GM18858 (cell line): ENCODE data around the gene PLA2G2F.
"Not testable (repeated sequence)": the region's sequence is repeated elsewhere in the genome, so short reads cannot be mapped to it uniquely, and the experiment has no call there.

Experiments used
- ATAC-seq: cut with Tn5 transposase; IDR thresholded peaks from one replicate; pipeline ENCODE4 v1.9.1; 2021; ENCODE audit not compliant: unreplicated experiment

Gene PLA2G2F

DNA sequence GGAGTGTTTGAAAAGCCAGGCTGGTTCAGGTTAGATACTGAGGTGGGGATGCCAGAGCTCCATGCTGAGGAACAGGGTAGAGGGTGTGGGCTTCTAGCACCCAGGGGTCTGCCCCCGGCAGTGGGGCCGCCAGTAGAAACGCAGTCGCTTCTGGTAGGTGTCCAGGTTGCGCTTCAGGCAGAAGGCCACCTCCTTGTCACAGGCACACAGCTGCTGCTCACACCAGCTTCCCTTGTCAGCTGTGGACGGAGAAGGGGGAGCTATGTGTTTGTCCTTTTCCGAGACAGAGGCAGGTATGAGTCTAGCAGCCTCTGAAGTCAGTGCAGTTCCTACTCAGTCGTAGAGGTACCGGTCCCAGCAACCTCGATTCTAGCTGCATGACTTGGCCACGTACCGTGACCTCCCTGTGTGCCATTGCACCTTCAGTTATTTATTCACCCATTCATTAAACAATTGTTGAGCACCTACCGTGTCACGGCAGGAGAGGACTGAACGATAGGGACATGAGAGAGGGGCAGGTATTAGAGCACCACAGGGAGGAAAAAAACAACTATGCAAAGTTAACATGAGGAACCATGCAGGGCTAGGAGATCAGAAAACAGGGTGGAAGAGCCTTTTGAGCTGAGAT is 25.0 kb upstream of the PLA2G2F start:
- no peak for ATAC-seq

DNA sequence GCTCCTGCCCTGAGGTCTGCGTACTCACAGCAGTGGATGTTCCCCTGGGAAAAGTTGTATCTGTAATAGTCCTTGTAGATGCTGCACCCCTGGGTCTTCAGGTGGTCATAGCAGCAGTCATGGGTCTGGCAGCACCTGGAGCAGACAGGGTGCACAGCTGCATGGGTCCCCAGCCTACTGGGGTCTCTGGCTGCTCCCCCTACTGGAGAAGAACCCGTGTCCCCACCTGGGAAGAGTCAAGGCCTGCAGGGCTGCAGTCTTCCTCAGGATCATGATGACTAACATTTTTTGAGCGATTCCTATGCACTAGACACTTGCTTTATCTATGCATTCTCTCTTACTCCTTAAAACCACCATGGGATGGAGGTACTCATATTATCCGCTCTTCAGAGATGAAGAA is 23.6 kb upstream of the PLA2G2F start:
- ATAC-seq: no peak

- no peak for ATAC-seq
Observed at GRCh38 chr1:20115916-20116315, 23.2 kb upstream of the PLA2G2F start.

DNA sequence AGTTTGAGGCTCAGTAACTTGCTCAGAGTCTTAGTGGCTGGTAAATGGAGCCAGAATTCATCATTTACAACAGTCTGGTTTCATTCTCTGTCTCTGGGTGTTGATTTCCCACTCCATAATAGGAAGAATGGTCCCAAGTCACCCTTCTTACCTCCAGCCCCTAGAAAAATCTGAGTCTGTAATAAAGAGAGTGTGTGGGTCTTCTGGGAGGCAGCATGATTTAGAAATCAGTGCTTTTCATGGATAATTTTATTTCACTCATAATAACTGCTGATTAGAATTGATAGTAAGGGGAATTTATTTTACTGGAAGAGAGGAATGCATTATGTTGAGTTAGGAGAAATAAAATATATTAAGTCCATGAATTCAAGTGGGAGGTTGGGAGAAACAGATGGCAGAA is 21.9 kb upstream of the PLA2G2F start:
- ATAC-seq: no peak

- ATAC-seq: no peak
Observed at GRCh38 chr1:20119347-20119746, 19.8 kb upstream of the PLA2G2F start, which contains the start of gene PLA2G2D. Gene PLA2G2D (minus strand): TSS chr1:20119536. CDS start chr1:20119498, 38 bp downstream.

- ATAC-seq: no peak
Observed at GRCh38 chr1:20120796-20121195, 18.3 kb upstream of the PLA2G2F start.

DNA sequence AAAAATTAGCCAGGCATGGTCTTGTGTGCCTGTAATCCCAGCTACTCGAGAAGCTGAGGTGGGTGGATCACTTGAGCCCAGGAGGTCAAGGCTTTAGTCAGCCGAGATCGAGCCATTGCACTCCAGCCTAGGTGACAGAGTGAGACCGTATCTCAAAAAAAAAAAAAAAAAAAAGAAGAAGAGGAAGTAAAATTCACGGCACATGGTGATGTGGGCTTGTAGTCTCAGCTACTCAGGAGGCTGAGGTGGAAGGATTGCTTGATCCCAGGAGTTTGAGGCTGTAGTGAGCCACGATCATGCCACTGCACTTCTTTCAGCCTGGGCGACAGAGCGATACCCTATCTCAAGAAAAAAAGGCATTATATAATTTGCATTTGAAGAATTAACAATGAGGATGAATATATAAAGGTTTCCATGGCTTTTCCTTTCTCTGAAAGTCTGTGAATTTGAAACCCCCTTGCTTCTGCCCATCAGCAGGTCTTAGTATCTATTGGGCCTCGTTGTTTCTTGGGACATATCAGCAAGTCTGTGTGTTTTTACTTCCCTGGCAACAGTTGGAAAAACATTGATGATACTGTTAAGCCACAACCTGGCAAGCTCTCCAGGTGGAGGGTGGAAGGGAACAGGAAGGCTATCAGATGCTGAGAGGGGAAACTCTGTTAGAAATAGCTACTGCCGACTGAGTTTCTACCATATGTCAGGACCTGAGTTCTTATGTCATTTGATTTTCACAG is 15.2 kb upstream of the PLA2G2F start:
- no peak for ATAC-seq

GRCh38 chr1:20124456-20125057 is 14.6 kb upstream of the PLA2G2F start:
- ATAC-seq: no peak

DNA sequence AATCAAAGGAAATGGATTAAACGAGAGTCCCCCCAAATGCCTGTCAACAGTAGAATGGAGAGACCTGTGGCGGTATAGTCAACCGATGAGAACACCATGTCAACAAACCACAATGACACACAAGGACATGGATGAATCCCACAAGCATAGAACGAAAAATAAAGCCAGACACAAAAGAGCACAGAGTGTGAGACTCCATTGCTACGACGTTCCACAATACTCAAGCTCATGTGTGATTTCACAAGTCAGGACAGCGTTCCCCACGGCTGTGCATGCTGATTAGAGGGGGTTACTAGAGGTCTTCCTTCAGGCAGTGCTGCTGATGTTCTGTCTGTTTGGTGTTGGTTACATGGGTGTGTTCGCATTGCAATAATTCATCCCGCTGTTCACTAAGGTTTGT is 14.0 kb upstream of the PLA2G2F start:
- no peak for ATAC-seq

DNA sequence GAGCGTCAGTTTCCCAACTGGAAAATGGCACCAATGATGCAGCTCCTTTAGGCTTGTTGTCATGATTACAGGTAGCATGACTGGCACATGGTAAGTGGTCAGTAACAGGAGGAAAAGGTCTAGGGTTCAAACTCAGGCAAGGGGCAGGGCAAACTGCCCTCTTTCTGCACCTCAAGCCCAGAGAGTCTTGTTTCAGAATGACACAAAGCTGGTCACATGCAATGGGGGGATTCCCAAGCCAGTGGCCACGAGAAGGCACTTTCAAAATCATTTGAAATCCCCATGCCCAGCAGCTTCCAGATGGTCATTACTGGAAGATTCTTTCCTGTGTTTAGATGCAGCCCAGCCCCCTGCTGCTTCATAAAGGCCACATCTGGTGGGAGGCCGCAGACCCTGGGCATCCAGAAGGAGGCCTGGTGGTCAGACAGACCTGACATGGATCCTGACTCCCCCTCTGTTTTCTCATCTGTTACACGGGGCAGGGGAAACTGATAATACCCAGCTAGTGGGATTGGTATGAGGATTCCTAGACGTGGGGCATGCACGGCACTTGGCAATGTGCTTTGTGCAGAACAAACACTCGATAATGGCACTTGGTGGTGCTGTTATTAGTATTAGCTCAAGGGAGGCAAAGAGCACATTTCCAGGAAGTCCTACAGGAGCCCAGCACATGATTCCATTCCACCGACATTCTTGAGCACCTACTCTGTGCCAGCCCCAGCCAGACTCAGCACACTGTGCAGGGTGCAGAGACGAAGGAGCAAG is 12.9 kb upstream of the PLA2G2F start:
- no peak for ATAC-seq

DNA sequence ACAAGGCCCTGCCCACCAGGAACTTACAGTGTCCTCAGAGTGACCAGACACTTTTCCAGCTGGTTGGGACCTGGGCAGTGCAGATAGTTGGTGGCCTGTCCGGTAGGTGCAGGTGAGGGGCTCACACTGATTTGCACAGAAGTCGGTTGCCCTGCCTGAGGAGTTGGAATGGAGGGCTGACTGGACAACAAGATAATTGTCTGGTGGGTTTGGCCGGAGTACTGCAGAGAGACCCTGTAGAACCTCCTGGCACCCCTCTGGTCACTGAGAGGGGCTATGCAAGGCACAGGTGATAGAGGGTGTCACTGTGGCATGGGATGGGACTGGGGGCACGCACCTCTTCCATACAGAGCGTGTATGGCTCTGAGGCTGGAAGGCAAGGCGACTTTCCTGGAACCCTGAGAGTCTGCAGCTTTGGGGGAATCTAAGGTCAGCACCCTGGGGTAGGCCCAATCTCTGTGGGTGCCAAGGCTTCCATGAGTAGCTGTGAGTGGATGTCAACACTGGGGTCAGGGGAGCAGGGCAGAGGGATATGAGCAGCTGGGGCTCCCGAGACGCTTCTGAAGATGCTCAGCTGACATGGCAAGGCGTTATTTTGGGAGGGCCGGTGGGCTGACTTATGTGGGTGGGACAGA is 12.2 kb upstream of the PLA2G2F start:
- ATAC-seq: no peak

GRCh38 chr1:20130518-20130917 is 8.6 kb upstream of the PLA2G2F start:
- not testable (repeated sequence) for ATAC-seq

DNA sequence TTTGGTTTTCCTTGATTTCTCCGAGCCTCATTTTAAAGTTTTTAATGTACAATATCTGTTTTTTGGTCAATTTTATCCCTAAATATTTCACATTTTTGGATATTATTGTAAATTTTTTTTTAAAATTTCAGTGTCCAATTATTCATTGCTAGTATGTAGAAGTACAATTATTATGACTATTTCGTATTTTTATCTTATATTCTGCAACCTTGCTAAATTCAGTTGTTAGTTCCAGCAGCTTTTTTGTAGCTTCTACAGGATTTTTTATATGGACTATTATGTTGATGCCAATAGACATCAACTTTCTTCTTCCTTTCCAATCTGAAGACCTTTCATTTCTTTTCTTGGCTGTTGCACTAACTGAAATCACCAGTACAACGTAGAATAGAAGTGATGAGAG is 4.1 kb upstream of the PLA2G2F start:
- ATAC-seq: no peak

DNA sequence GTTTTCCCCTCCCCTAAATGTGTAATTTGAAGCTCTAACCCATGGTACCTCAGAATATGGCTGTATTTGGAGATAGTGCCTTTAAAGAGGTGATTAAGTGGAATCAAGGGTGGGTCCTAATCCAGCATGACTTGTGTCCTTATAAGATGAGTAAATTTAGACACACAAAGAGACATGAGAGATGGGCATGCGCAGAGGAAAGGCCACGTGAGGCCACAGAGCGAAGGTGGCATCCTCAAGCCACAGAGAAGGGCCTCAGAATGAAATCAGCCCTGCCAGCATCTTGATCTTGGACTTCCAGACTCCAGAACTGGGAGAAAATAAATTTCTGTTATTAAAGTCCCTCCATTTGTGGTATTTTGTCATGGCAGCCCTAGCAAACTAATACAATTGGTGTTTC is 2.9 kb upstream of the PLA2G2F start:
- no peak for ATAC-seq

DNA sequence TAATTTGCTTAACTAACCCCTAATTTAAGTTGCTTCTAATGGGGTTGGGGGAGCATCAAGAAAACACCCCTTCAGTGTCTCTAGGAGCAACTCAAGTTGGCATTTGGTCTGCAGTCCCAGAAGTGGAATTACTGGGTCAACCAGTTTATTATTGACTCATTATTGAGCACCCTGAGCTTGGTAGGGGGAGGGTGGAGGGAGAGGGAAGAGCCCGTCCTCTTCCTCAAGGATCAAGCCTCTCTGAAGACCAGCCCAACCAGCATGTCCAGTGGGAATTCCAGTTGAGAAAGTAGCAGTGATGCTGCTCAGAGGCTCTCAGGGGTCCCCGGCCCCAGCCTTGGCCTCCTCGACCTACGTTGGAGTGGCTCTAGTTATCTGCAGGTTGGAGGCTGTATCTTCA is 2.1 kb upstream of the PLA2G2F start:
- no peak for ATAC-seq

GRCh38 chr1:20137604-20138003 is 1.5 kb upstream of the PLA2G2F start:
- ATAC-seq: no peak

DNA sequence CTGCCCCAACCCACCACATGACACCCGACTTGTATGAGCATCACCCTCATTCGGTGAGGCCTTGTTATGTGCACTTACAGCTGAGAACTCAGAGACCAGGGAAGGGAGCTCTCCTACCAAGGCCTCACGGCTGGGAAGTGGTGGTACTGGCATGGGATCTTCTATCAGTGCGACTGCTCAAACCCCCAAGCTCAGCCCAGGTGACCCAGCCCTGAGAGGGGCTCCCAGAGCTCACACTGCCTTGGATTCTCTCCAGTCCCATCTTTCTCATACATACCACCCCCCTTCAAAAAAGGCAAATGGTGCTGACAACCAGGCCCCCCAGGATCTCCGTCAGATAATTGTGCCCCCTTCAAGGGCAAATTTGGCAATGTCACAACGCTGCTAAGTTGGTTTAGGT is 777 bp upstream of the PLA2G2F start:
- ATAC-seq: no peak

GRCh38 chr1:20139776-20140612 is 871 bp downstream of the PLA2G2F start:
- no peak for ATAC-seq

DNA sequence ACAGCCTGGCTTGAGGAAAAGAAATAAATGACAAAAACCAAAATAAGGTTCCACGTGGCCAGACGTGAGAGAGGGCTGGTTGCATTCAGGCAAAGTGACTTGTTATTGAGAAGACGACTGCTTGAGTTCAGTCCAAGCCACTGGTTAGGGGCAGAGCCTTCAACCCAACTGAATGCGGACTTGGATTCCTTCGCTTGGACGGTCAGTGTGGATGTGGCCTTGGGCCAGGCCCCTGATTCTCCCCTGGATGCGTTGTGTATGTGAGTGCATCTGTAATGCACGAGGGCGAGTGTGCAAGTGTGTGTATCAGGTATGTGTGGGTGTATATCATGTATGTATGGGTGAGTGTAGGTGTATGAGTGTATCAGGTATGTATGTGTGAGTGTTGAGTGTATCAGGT is 1.9 kb downstream of the PLA2G2F start:
- ATAC-seq: no peak

GRCh38 chr1:20141466-20141865 is 2.3 kb downstream of the PLA2G2F start:
- ATAC-seq: no peak
